Measurements from ENCODE around the gene LRRC10B. TPM values are rescaled to one million over a fixed set of nuclear protein-coding genes. Genes with fewer than 3 reads are reported as not detected.

LRRC10B gene
- total RNA-seq, 1 donor from 2014 or later, result not detected

DNA sequence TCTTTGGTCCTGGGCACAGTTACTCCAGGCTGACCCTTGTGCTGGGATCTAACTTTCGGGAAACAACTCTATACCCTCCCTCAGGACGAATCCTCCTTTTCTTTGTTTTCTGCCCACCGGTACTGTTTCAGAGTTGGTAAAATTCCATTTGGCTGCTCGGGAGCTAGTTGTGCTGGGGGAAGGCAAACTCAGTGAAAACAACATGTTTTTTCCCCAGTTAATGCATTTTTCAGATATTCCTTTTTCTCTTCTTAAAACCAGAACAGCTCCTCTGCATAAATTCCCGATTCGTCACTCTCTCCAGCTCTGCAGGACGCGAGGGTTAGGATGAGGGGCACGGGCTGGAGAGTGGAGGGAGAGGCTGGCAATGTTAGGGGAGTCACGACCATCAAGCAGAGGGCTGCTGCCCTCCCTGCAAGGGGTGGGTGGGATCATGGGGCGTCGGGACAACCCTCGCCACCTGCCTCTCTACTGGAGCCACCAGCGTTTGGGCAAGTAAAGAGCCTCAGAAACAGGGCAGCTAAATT lies 31.3 kb downstream of the LRRC10B start:
- DNase-seq (ENCODE audit: low read depth) (no peak), FAIRE-seq (no peak)
- Histone ChIP-seq H3K4me3 (ENCODE audit: low read depth, low read length) (no peak overlapping the region), H3K27me3 (ENCODE audit: control insufficient read depth, insufficient read depth, low read length) (peaks cover 4% of the 10 kb centered on the region), H3K36me3 (ENCODE audit: control insufficient read depth, insufficient read depth, low read length) (no peaks in the 10 kb centered on the region)
- TF ChIP-seq, protein P1, sequence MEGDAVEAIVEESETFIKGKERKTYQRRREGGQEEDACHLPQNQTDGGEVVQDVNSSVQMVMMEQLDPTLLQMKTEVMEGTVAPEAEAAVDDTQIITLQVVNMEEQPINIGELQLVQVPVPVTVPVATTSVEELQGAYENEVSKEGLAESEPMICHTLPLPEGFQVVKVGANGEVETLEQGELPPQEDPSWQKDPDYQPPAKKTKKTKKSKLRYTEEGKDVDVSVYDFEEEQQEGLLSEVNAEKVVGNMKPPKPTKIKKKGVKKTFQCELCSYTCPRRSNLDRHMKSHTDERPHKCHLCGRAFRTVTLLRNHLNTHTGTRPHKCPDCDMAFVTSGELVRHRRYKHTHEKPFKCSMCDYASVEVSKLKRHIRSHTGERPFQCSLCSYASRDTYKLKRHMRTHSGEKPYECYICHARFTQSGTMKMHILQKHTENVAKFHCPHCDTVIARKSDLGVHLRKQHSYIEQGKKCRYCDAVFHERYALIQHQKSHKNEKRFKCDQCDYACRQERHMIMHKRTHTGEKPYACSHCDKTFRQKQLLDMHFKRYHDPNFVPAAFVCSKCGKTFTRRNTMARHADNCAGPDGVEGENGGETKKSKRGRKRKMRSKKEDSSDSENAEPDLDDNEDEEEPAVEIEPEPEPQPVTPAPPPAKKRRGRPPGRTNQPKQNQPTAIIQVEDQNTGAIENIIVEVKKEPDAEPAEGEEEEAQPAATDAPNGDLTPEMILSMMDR (IDR thresholded peaks at IDR 0.05; ENCODE audit: insufficient read depth, low read length, severe bottlenecking), result no peak

DNA sequence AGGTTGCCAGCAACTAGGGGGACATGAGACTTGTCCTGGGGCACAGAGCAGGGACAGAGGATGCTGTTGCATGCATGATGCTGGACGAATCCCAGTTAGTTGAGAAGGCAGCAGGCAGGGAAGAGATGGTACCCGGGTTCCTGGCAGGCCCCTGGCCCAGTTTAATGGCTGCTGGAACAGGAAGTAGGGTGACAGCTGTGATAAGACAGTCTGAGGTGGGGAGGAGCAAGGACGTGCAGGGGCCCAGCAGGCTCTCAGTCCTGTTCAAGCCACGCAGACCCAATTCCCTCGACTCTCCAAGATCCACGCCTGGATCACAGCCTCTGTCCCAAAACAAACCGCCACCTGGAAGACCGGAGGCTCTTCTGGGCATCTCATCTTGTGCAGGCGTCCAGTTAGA lies 32.0 kb downstream of the LRRC10B start:
- H3K4me3 ChIP-seq (ENCODE audit: low read depth, low read length), result no peak overlapping the region
- FAIRE-seq, result no peak
- TF ChIP-seq, protein P1 (IDR thresholded peaks at IDR 0.05; ENCODE audit: insufficient read depth, low read length, severe bottlenecking), result no peak
- H3K27me3 ChIP-seq (ENCODE audit: control insufficient read depth, insufficient read depth, low read length), result peaks cover 4% of the 10 kb centered on the region
- no peak for DNase-seq (ENCODE audit: low read depth)
- H3K36me3 ChIP-seq (ENCODE audit: control insufficient read depth, insufficient read depth, low read length), result peaks cover 2% of the 10 kb centered on the region

DNA sequence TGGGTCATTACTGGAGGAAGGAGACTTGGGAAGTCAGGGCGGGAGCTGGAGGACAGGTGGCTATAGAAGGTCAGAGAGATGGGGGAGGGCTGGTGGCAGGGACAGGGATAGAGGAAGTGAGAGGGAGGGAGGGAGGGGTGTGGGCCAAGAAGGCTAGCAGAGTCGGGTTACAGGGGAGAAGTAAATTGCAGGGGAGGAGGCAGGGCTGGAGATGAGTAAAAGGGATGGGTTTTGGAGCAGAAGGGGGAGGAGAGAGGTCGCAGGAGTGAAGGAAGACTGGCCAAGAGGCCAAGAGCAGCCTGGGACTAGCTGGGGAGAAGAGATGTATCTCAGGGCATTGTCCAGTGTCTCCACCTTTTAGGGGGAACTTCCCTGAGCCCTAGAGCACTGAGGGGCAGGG lies 33.0 kb downstream of the LRRC10B start:
- DNase-seq (ENCODE audit: low read depth) (no peak), FAIRE-seq (no peak)
- H3K4me3 ChIP-seq (ENCODE audit: low read depth, low read length), result no peak overlapping the region

DNA sequence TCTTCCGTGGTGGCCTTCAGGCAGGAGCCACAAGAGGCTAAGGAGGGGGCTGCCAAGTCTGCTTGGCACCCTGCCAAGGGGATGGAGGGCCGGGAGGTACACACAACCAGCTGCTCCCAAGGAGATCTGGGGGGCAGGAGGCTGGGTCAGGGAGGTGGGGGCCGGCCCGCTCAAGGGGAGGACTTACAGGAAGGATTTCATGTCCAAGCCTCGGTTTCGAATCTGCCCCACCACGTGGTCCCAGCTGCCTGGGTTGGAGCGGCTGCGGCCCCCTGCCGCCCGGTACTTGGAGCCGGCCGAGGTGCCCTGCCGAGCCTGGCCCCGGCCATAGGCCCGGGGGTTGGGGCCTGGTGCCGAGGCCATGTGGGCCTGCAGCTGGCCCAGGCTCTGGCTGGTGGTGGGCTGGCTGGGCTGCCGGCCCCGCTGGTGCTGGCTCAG lies 33.5 kb downstream of the LRRC10B start:
- TF ChIP-seq, protein P1 (IDR thresholded peaks at IDR 0.05; ENCODE audit: insufficient read depth, low read length, severe bottlenecking), result no peak
- Histone ChIP-seq H3K4me3 (ENCODE audit: low read depth, low read length) (no peak overlapping the region), H3K27me3 (ENCODE audit: control insufficient read depth, insufficient read depth, low read length) (peaks cover 4% of the 10 kb centered on the region), H3K36me3 (ENCODE audit: control insufficient read depth, insufficient read depth, low read length) (peaks cover 4% of the 10 kb centered on the region)
- DNase-seq (ENCODE audit: low read depth), result no peak
- no peak for FAIRE-seq

More for the DNA sequence above, 33.0 kb downstream of the LRRC10B start:
- peaks cover 4% of the 10 kb centered on the region for H3K27me3 ChIP-seq (ENCODE audit: control insufficient read depth, insufficient read depth, low read length)
- TF ChIP-seq, protein P1 (IDR thresholded peaks at IDR 0.05; ENCODE audit: insufficient read depth, low read length, severe bottlenecking), result no peak
- H3K36me3 ChIP-seq (ENCODE audit: control insufficient read depth, insufficient read depth, low read length), result peaks cover 4% of the 10 kb centered on the region

DNA sequence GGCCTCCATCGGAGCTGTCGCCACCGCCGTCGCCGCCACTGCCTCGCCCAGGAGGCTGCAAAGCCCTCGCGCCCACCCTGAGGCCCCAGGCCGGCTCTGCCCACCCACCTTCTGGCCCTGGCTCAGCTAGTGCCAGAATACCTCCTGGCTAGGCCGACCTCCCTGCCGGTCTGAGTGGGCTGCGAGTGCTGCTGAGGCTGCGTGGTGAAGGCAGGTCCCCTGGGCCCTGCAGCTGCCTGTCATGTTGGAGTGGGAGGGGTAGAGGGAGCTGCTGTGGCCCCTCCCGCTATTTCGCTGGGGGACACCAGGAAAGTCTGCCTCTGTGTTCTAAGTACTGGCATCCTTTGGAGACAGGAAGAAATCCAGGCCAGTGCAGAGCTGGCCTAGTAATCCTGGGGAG lies 34.2 kb downstream of the LRRC10B start:
- TF ChIP-seq, protein P1 (IDR thresholded peaks at IDR 0.05; ENCODE audit: insufficient read depth, low read length, severe bottlenecking), result no peak
- Histone ChIP-seq H3K36me3 (ENCODE audit: control insufficient read depth, insufficient read depth, low read length) (peaks cover 4% of the 10 kb centered on the region), H3K4me3 (ENCODE audit: low read depth, low read length) (no peak overlapping the region), H3K27me3 (ENCODE audit: control insufficient read depth, insufficient read depth, low read length) (peaks cover 4% of the 10 kb centered on the region)
- no peak for FAIRE-seq
- DNase-seq (ENCODE audit: low read depth), result no peak

All from bronchial epithelial cell (primary cell).